GM06990 (cell line): ENCODE measurements around the gene PERM1.

Source experiments
- DNase-seq: peaks from one replicate; pipeline ENCODE4 v3.0.0-alpha.2; 2011; ENCODE audit not compliant: insufficient read length; ENCODE audit errors: extremely low read depth
- H3K27me3 ChIP-seq: replicated peaks from 2 replicates; pipeline ENCODE4 v1.6.0; 2011; ENCODE audit warnings: low read length; ENCODE audit not compliant: control insufficient read depth, insufficient read depth
- H3K36me3 ChIP-seq: 2 replicates; pipeline ENCODE4 v1.5.1; 2011; ENCODE audit warnings: low read length; ENCODE audit not compliant: control insufficient read depth, insufficient read depth
- H3K4me3 ChIP-seq: replicated peaks from 2 replicates; pipeline ENCODE4 v1.5.1; 2011; ENCODE audit warnings: low read depth, mild to moderate bottlenecking, control low read depth, low read length
- TF ChIP-seq, protein P1 (sequence below): IDR thresholded peaks from 2 replicates; pipeline ENCODE4 v1.5.1; 2011; ENCODE audit warnings: low read length, control low read depth, mild to moderate bottlenecking, inconsistent platforms; ENCODE audit not compliant: insufficient read depth, poor library complexity, severe bottlenecking

PERM1 gene

GRCh38 chr1:940107-941014, 41.5 kb downstream of the PERM1 start:
- TF ChIP-seq, protein P1, sequence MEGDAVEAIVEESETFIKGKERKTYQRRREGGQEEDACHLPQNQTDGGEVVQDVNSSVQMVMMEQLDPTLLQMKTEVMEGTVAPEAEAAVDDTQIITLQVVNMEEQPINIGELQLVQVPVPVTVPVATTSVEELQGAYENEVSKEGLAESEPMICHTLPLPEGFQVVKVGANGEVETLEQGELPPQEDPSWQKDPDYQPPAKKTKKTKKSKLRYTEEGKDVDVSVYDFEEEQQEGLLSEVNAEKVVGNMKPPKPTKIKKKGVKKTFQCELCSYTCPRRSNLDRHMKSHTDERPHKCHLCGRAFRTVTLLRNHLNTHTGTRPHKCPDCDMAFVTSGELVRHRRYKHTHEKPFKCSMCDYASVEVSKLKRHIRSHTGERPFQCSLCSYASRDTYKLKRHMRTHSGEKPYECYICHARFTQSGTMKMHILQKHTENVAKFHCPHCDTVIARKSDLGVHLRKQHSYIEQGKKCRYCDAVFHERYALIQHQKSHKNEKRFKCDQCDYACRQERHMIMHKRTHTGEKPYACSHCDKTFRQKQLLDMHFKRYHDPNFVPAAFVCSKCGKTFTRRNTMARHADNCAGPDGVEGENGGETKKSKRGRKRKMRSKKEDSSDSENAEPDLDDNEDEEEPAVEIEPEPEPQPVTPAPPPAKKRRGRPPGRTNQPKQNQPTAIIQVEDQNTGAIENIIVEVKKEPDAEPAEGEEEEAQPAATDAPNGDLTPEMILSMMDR, result no peak
- peak overlapping the region; percentile 27 for H3K4me3 ChIP-seq
- H3K36me3 ChIP-seq, result peaks cover 4% of the 10 kb centered on the region
- H3K27me3 ChIP-seq, result peaks cover 4% of the 10 kb centered on the region; the same call in 1 of the 2 replicates
- DNase-seq, result peak; percentile 52

DNA sequence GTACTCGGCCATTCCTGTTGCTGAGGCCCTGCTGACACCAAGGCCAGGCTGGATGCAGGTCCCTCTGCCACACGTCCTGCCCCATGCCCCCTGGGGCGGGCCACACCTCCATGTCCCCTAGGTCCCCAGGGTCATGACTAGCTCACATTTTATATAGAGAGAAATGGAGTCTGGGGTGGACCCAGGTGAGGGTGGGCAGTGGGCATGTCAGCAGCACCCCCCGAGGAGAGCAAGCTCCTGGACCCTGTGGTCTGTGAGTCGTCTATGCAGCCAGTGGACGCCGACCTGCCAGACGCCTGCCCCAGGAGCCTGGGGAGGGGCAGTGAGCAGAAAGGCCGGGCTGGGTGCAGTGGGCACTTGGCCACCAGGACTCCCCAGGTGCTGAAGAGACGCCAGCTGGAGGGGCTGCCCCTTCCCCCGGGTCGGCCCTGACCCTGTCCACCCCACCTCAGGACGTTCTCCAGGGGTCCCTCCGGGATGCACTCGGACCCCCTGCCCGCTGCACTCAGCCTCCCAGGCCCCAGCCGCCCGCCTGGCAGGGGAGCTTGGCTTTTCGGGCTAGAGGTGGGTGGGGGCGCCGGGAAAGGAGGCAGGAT, 42.3 kb downstream of the PERM1 start:
- Histone ChIP-seq H3K4me3 (peak overlapping the region; percentile 10; the same call in 1 of the 2 replicates), H3K27me3 (peaks cover 4% of the 10 kb centered on the region; the same call in 1 of the 2 replicates), H3K36me3 (no peaks in the 10 kb centered on the region)
- TF ChIP-seq, protein P1, result no peak
- DNase-seq, result no peak

GRCh38 chr1:938711-939489, 43.0 kb downstream of the PERM1 start:
- no peak overlapping the region for H3K4me3 ChIP-seq
- no peak for DNase-seq
- TF ChIP-seq, protein P1, result no peak
- no peaks in the 10 kb centered on the region for H3K36me3 ChIP-seq
- H3K27me3 ChIP-seq, result peaks cover 4% of the 10 kb centered on the region; the same call in 1 of the 2 replicates

DNA sequence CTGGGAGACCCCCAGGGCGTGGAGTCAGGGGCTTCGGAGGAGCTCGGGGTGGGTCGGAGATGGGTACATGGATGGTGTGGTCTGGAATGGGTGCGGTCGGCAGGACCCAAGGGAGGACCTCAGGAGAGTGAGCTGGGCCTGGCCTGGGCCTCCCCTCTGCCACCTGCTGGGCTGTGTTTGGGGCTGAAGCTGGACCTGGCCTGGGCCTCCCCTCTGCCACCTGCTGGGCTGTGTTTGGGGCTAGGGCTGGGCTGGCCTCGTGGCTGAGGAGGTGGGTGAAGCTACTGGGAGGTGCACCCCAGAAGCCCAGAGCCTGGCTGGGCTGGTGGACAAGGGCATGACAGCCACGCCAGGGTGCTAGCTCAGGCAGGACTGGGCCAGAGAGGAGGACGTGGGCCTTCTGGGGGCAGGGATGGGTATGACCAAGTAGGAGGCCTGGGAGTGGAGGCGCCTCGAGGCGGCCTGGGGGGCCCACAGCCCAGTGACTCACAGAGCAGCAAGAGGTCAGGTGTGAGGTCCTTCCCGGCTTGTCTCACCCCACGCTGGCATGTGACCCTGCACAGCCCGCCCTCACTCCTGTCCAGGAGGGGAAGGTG, 43.7 kb downstream of the PERM1 start:
- Histone ChIP-seq H3K27me3 (peaks cover 4% of the 10 kb centered on the region; the same call in 1 of the 2 replicates), H3K4me3 (no peak overlapping the region), H3K36me3 (no peaks in the 10 kb centered on the region)
- no peak for DNase-seq
- TF ChIP-seq, protein P1, result peak; percentile 56

- Histone ChIP-seq H3K4me3 (no peak overlapping the region), H3K27me3 (peaks cover 4% of the 10 kb centered on the region; the same call in 1 of the 2 replicates), H3K36me3 (no peaks in the 10 kb centered on the region)
- TF ChIP-seq, protein P1, result no peak
- no peak for DNase-seq
Observed at GRCh38 chr1:937521-937920, 44.4 kb downstream of the PERM1 start.
